LNCAP (cell line): ENCODE measurements around the gene HNRNPC.

Experiments used
- TF ChIP-seq, protein P1 (sequence below): fragments of 450-650 bp; IDR thresholded peaks from 2 replicates; pipeline ENCODE4 v1.5.1; 2017; ENCODE audit warnings: mild to moderate bottlenecking

Gene HNRNPC

DNA sequence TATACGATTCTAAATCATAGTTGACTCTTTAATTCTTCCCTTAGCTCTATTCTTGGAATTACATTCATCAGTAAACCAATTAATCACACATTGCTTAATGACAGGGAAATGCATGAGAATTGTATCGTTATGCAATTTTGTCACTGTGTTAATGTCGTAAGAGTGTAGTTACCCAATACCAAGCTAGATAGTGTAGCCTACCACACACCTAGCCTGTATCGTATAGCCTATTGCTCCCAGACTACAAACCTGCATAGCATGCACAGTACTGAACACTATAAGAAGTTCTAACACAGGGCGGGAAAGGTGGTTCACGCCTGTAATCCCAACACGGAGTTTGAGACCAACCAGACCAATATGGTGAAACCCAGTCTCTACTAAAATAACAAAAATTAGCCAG lies 24.7 kb downstream of the HNRNPC start:
- TF ChIP-seq, protein P1, sequence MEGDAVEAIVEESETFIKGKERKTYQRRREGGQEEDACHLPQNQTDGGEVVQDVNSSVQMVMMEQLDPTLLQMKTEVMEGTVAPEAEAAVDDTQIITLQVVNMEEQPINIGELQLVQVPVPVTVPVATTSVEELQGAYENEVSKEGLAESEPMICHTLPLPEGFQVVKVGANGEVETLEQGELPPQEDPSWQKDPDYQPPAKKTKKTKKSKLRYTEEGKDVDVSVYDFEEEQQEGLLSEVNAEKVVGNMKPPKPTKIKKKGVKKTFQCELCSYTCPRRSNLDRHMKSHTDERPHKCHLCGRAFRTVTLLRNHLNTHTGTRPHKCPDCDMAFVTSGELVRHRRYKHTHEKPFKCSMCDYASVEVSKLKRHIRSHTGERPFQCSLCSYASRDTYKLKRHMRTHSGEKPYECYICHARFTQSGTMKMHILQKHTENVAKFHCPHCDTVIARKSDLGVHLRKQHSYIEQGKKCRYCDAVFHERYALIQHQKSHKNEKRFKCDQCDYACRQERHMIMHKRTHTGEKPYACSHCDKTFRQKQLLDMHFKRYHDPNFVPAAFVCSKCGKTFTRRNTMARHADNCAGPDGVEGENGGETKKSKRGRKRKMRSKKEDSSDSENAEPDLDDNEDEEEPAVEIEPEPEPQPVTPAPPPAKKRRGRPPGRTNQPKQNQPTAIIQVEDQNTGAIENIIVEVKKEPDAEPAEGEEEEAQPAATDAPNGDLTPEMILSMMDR, result no peak

DNA sequence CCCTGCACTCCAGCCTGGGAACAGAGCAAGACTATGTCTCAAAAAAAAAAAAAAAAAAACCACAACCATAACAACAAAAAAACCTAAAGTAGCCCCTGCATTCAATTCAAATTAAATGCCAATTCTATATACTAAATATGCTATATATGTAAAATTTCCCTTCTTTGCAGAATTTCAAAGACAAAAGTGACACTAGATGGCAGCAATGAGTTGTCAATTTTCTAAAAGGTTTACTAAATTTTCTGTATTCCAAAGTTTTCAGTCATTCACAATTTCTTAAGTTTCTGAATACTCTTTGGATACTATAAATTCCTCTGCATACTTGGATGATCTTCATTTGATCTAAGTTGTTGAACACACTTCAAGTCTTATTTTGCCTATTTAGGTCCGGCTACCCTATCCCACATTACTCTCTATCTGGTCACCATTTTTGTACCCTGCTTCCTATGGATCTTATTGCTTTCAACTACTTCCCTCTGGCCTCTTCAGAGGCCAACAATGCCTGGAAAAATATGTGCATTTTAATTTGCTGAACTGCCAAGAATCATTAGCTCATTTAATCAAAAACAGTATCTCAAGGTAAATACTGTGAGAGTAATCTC lies 27.9 kb downstream of the HNRNPC start:
- TF ChIP-seq, protein P1, result peak; percentile 52

DNA sequence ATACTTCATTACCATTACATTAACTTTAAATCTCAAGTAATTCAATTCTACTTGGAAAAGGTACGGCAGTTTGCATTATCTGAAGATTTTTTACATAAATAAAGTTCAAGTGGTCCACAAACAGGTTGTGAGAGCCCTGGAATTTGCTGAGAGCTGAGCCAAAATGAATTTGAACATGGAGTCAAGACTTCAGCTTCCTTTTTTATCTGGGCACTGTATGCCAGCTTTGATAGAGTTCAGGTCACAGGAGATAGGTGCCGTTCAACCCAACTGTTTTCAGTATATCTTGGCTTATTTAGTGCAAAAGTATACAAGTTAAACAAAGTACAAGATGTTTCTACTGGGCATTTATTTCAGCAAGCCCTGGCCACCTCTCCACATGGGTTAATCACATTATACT lies 28.8 kb downstream of the HNRNPC start:
- TF ChIP-seq, protein P1, result no peak

DNA sequence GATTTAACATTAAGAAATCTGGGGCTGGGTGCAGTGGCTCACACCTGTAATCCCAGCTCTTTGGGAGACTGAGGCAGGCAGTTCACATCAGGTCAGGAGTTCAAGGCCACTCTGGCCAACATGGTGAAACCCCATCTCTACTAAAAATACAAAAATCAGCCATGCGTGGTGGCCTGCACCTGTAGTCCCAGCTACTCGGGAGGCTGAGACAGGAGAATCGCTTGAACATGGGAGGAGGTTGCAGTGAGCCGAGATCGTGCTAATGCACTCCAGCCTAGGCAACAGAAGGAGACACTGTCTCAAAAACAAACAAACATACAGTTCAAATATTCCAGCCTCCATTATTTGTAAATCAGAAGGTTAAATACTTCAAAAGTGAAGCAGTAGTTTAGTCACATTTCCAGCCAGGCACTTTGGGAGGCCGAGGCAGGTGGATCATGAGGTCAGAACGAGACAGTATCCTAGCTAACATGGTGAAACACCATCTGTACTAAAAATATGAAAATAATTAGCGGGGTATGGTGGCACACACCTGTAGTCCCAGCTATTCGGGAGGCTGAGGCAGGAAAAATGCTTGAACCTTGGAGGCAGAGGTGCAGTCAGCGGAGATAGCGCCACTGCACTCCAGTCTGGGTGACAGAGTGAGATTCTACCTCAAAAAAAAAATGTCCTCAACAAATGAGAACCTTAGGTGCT lies 30.3 kb downstream of the HNRNPC start:
- TF ChIP-seq, protein P1, result no peak

DNA sequence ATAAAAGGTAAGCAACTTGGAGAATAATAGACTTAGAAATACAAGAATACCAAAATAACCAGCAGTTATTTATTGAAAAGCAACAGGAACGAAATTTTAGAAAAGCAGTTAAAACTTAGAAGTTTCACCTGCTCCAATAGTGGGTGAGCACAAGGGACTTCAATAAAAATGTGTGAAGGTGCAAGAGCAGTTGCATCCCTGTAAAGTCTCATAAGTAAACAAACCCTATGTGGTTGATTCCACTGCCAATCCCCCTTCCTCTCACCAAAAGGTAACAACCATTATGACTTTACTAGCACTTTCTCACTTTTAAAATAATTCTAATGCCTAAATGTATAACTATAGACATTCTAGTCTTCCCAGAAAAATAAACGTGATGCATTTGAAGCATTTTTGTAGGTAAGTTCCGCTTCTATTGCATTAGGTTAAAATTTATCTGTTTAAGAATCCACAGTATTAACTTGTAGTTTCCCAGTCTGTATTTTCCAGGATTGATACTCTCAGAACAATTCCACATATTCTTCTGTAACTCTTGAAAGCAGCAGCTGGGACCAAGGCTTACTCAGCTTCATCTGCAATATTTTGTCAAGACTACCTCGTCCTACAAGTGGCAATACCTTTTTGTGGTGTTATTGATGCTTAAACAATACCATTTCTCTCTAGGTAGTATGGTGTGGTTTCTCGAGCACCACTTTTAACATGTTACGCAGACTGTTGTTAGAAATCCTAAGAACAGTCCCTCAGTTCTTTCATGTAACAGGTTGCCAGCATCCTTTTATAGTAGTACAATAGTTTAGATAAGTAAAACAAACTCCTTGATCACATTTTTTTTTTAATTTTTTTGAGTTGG lies 32.1 kb downstream of the HNRNPC start:
- TF ChIP-seq, protein P1, result no peak

DNA sequence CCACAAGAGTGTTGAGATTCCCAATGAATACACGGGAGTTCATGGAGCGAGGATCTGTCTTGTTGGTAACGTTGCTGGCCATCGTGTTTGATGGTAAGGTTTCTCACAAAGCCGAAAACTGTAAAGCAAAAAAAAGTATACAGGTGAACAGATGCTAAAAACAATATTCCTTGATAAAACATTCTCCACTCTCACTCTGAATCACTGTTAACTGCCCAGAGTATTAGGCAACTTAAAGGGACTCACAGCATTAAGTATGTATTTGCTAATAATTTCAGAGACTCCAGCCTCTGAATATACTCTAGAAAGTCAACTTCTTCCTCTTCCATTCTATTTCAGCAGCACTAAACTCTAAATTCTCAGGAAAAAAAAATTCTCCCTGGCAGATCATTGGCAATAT lies 35.1 kb downstream of the HNRNPC start:
- TF ChIP-seq, protein P1, result no peak

DNA sequence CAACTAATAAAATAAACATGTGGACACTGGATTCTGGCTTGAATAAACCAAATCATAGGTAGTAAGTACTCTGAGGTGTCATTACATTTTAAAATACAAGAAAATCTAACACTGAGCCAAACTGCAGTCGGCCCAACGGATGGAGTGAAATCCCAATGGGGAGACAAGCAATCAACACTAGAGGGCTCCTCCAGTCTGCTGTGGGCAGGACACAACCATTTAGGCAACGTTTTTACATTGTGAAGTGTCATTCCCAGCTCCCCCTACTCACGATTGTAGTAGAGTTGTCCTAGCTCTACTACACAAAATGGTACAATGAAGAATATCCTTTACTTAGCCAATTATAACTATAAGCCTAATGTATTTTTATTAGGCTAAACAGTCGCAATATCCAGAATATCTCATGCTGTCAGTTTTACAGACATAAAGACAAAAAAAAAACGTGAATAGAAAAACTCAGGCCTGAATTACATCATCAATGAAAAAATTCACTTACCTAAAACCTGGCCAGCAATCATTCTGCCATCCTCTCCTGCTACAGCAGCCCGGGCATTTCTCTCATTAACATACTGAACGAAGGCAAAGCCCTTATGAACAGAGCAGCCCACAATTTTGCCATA lies 35.7 kb downstream of the HNRNPC start:
- TF ChIP-seq, protein P1, result peak; percentile 48
